Osteocyte (in vitro differentiated cells): Measurements from ENCODE around the gene PKNOX1. TPM values are rescaled to one million over a fixed set of nuclear protein-coding genes. Genes with fewer than 3 reads are reported as not detected.
"Not testable (repeated sequence)": the region's sequence is repeated elsewhere in the genome, so short reads cannot be mapped to it uniquely, and the experiment has no call there.

Experiments used
- DNase-seq: peaks from one replicate; pipeline ENCODE4 v3.0.0; 2021; ENCODE audit warnings: mixed read lengths; ENCODE audit not compliant: unreplicated experiment; ENCODE audit errors: extremely low spot score
- H3K27ac Mint-ChIP-seq: one replicate; pipeline ENCODE4 v1.8.0; 2021; ENCODE audit warnings: mild to moderate bottlenecking, mixed read lengths; ENCODE audit not compliant: unreplicated experiment
- H3K27me3 Mint-ChIP-seq: one replicate; pipeline ENCODE4 v1.8.0; 2021; ENCODE audit warnings: mixed read lengths; ENCODE audit not compliant: unreplicated experiment
- H3K36me3 Mint-ChIP-seq: one replicate; pipeline ENCODE4 v1.8.0; 2021; ENCODE audit warnings: mixed read lengths; ENCODE audit not compliant: unreplicated experiment
- H3K4me1 Mint-ChIP-seq: one replicate; pipeline ENCODE4 v1.8.0; 2021; ENCODE audit warnings: mixed read lengths; ENCODE audit not compliant: unreplicated experiment
- H3K4me3 Mint-ChIP-seq: one replicate; pipeline ENCODE4 v1.8.0; 2021; ENCODE audit warnings: mild to moderate bottlenecking, moderate library complexity, mixed read lengths; ENCODE audit not compliant: unreplicated experiment
- H3K9me3 Mint-ChIP-seq: one replicate; pipeline ENCODE4 v1.8.0; 2021; ENCODE audit warnings: mixed read lengths; ENCODE audit not compliant: unreplicated experiment
- total RNA-seq: library from RNA; stranded (reverse); gene quantifications from 2 replicates; pipeline ENCODE4 v1.2.1, GENCODE V29; 2021

Gene PKNOX1
- total RNA-seq, 1 donor from 2014 or later = 14.2 TPM

GRCh38 chr21:43062955-43063664, 88.7 kb downstream of the PKNOX1 start:
- not testable (repeated sequence) for H3K9me3 Mint-ChIP-seq, H3K4me1 Mint-ChIP-seq, H3K4me3 Mint-ChIP-seq, DNase-seq, H3K27ac Mint-ChIP-seq, H3K36me3 Mint-ChIP-seq, H3K27me3 Mint-ChIP-seq

DNA sequence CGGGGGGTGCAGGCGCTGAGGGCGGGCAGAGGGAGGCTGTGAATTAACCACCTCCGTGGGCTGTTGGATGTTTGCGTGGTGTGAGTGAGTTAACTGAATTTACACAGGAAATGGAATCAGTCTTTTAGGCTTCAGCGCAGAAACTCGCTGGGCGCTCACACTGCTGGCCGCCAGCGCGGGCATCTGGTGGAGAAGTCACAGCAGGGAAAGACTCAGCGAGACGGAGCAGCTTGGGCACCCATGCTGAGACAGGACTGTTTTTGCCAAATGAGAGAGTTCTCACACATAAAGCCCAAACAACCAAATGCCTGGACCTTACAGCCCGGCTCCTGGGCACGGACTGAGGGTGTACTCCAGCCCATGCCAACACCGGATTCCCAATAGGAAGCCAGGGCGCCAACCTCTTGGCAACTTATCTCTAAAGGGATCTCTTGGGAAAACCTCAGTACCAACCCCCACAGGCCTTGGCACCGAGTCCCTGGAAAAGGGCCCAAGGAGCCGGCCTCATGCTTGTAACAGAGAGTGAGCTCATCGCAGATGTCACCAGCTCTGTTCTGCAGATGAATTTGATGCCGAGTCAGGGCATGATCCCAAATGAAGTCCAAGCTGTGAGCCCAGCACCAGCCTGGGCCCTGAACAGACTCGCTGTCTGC, 90.0 kb downstream of the PKNOX1 start:
- H3K27ac Mint-ChIP-seq, H3K36me3 Mint-ChIP-seq, DNase-seq, H3K4me1 Mint-ChIP-seq, H3K4me3 Mint-ChIP-seq, H3K27me3 Mint-ChIP-seq, H3K9me3 Mint-ChIP-seq: not testable (repeated sequence)

DNA sequence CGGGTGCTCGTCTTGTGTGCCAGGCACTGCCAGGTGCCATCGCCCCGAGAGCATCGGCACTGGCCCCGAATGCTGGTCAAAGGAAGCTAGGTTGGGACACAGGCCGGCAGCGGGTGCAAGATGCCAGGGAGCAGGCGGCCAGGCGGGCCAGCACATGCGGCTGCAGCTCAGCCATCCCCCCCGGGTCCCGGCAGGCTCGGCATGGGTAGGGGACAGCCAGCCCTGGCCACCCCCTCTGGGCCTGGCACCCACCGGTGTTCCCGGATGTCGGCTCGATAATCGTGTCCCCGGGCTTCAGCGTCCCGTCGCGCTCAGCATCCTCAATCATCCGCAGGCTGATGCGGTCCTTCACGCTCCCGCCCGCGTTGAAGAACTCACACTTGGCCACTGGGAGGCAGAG, 91.6 kb downstream of the PKNOX1 start:
- not testable (repeated sequence) for H3K27ac Mint-ChIP-seq, H3K36me3 Mint-ChIP-seq, H3K27me3 Mint-ChIP-seq, H3K9me3 Mint-ChIP-seq, H3K4me1 Mint-ChIP-seq, H3K4me3 Mint-ChIP-seq, DNase-seq

DNA sequence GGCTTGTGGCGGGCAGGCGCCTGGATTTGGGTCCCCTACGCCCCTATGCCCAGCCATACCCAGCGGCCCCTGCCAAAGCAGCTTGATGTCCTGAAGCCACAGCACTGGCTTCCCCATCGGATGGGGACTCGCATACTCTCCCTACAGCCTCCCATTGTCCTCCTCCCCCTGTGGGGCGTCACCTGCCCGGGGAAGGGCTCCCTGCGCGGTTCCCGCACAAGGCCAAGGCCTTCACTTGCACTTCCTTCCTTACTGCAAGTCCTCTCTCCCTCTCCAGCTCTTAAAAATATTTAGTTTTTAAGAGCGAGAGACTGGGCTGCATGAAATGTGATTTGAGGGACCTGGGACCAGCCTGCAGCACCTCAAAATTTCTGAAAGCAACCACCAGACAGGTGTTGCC, 92.3 kb downstream of the PKNOX1 start:
- DNase-seq, H3K9me3 Mint-ChIP-seq, H3K4me1 Mint-ChIP-seq, H3K4me3 Mint-ChIP-seq, H3K36me3 Mint-ChIP-seq, H3K27ac Mint-ChIP-seq, H3K27me3 Mint-ChIP-seq: not testable (repeated sequence)

DNA sequence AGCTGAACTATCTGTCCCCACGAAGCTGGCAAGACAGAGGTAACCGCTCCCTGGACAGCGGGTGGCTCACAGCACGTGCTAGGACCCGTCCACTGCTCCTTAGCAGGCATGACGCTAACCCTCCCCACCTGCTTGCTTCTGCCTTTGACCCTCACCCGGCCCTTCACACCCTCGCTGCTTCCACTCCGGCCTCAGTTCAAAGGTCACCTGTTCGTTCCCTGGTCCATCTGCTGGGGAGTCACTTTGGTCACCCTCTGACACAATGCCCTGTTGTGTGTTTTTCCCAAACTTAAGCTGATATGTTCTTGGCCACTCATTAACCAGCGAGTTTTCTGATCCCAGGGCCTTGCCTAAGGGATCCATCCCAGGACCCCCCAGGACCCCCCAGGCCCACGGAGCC, 93.7 kb downstream of the PKNOX1 start:
- not testable (repeated sequence) for H3K27ac Mint-ChIP-seq, H3K4me1 Mint-ChIP-seq, H3K9me3 Mint-ChIP-seq, H3K27me3 Mint-ChIP-seq, H3K4me3 Mint-ChIP-seq, H3K36me3 Mint-ChIP-seq, DNase-seq

GRCh38 chr21:43069682-43070081, 95.3 kb downstream of the PKNOX1 start:
- H3K9me3 Mint-ChIP-seq, H3K27ac Mint-ChIP-seq, DNase-seq, H3K36me3 Mint-ChIP-seq, H3K4me1 Mint-ChIP-seq, H3K27me3 Mint-ChIP-seq, H3K4me3 Mint-ChIP-seq: not testable (repeated sequence)

- not testable (repeated sequence) for H3K36me3 Mint-ChIP-seq, H3K27me3 Mint-ChIP-seq, H3K4me1 Mint-ChIP-seq, H3K27ac Mint-ChIP-seq, H3K9me3 Mint-ChIP-seq, DNase-seq, H3K4me3 Mint-ChIP-seq
Observed at GRCh38 chr21:43072742-43073141, 98.4 kb downstream of the PKNOX1 start.

GRCh38 chr21:43074401-43075169, 100.2 kb downstream of the PKNOX1 start:
- not testable (repeated sequence) for H3K4me3 Mint-ChIP-seq, H3K27me3 Mint-ChIP-seq, H3K27ac Mint-ChIP-seq, DNase-seq, H3K4me1 Mint-ChIP-seq, H3K36me3 Mint-ChIP-seq, H3K9me3 Mint-ChIP-seq

DNA sequence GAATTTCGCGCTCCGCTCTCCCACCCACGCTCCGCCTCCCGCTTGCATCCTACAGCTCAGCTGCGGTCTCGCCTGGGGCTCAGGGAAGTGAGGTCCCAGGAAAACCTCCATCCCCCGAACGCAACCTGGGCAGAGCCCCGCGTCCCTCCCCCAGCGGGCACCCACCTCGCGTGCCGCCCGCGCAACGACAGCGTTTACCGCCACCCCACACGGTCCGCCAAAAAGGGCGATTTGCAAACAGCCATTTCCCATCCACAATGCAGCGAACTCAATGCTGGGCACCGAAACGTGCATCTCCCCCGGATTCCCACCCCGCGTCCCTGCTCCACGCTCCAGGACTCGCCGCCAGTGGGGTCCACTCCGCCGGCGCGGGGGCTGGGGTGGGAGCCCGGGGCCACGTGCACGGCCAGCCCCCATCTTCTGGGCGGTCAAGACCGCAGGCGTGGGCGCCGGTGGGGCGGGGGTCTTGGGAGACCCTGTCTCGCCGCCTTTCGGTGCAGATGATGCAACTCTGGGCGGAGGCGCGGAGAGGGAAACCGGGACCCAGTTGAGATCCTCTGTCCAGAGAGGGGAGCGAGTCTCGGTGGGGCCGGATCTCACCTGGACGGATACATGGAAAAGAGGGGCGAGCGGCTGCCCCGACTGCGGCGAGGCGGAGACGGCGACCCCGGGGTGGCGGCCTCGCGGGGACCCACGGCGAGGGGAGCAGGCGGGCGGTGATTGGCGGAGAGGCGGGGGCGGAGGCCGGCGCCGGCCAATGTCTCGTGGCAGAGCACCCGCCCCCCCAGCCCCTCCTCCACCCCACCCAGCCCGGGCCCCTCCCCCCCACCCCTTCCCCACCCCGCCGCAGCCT, 101.0 kb downstream of the PKNOX1 start, which contains the start of gene CBS:
CBS (minus strand) TSS at position 666 of the 853 bp plus-strand sequence. CDS start 3,642 bp downstream, outside the sequence.
- not testable (repeated sequence) for H3K27ac Mint-ChIP-seq, H3K4me3 Mint-ChIP-seq, H3K36me3 Mint-ChIP-seq, DNase-seq, H3K4me1 Mint-ChIP-seq, H3K9me3 Mint-ChIP-seq, H3K27me3 Mint-ChIP-seq

DNA sequence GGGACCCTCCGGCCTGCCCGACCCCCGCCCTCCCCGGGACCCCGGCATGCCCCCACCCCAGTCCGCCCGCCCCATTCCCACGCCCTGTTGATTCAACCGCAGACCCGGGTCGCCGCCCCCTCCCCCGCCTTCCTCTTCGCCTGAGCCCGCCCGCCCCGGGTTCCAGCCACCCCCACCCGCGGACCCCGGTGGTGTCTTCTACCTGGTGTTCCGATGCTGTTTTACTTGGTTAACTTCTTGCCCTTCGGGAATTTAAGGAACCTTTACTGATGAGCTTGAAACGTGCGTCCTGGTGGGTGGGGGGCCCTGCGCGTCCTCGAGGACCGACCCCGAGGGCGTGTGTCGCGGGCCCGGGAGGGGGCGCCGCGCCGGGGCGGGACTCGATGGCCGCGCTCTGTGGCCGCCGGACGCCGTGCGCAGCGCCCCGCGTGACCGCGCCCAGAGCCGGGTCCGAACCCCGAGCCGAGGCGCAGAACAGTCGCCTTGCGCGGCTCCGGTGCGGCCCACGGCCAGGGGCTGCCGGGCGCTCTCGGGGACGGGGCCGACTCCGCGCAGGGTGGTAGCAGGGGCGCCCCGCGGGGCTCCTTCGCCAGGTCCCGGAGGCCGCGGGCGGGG, 101.8 kb downstream of the PKNOX1 start:
- not testable (repeated sequence) for DNase-seq, H3K27me3 Mint-ChIP-seq, H3K4me1 Mint-ChIP-seq, H3K4me3 Mint-ChIP-seq, H3K9me3 Mint-ChIP-seq, H3K36me3 Mint-ChIP-seq, H3K27ac Mint-ChIP-seq

DNA sequence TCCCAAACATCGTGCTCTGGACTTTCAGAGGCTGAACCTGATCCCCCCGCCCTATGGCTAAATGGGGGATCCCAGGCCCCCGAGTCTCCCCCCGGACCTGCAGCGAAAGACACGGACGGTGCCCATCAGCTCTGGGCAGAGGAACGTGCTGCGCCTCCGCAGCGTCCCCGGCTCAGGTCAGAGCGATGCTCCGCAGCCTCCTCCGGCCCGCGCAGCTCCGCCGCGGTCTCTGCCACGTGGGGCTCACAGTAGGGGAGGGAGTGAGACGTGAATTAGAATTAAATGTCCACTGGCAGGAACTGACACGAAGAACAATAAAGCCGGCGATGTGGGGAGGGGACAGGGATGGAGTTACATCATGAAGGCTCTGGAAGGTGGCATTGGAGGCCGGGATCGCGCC, 102.3 kb downstream of the PKNOX1 start:
- not testable (repeated sequence) for H3K27me3 Mint-ChIP-seq, DNase-seq, H3K4me3 Mint-ChIP-seq, H3K4me1 Mint-ChIP-seq, H3K9me3 Mint-ChIP-seq, H3K27ac Mint-ChIP-seq, H3K36me3 Mint-ChIP-seq
